GM18526 (cell line): Measurements from ENCODE around the gene SLC12A7.

Experiments
- POLR2A ChIP-seq: IDR thresholded peaks from 3 replicates; pipeline ENCODE4 v1.6.1; 2011; ENCODE audit not compliant: insufficient read length; ENCODE audit errors: extremely low read depth

Gene SLC12A7

DNA sequence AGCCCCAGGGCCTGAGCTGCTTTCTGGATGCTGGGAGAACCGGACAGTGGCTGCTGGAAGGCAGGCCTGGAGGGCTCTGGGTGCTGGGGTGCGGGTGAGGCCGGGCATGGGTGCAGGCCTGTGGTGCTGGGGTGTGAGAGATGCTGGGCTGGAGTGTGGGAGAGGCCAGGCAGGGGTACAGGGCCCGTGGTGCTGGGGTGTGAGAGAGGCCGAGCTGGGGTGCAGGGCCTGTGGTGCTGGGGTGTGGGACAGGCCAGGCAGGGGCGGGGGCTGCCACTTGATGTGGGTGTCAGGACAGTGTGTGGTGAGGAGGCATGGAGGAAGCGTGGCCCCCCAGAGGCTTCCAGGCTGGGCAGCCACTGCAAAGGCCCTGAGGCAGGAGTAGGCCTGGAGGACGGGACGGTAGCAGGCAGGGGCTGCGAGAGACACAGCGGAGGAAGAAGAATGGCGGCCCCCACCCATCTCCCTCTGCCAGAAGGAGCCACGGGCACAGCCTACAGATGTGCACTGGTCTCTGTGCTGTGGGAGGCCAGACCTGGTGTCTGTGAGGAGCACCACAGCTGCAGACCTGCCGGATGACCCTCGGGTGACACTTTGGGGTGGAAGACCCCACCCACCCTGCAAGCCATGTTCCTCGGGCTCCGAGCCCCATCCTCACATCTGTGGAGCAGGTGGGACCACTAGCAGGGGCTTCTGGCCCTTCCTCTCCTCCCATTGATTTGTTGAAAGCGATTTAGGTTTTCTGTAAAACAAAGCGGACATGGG is 94.0 kb downstream of the SLC12A7 start:
- no peak for TF ChIP-seq POLR2A

GRCh38 chr5:1017056-1017455 is 94.8 kb downstream of the SLC12A7 start:
- no peak for TF ChIP-seq POLR2A

DNA sequence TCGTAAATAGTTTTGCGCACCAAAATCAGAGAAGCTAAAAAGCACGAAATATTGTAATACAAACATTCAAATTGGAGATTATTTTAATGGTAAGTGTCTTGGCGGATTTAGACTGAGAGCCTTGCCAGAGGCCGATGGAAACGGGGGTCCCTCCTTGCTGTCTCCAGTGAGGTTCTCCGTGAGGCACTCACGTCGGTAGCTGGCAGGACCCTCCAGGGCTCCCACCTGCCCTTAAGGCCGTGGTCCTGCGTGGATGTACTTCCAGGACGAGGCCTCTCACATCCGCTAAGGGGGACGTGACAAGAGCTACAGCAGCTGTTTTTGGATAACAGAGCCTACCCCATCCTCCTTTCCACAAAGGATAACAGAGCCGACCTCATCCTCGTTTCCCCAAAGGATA is 95.4 kb downstream of the SLC12A7 start:
- TF ChIP-seq POLR2A = no peak

- TF ChIP-seq POLR2A = no peak
Measured at GRCh38 chr5:1016036-1016435, 95.8 kb downstream of the SLC12A7 start.

DNA sequence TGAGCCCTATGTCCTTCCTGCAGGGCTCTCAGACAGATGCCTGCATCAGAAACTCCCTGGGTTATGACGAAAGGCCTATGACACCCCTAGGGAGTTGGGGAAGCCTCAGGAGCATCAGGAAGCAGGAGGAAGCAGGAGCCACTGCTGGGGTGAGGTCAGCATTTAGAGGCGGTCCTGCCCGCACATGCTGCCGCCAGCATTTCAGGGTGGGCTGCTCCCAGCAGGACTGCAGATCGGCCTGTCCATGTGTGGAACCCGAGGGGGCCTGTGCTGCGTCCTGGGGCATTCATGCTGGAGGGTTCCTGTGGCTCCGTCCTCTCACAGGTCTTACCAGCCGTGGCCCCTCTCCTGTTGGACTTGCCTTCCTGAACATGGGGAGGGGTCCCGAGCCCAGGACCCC is 96.4 kb downstream of the SLC12A7 start:
- no peak for TF ChIP-seq POLR2A

DNA sequence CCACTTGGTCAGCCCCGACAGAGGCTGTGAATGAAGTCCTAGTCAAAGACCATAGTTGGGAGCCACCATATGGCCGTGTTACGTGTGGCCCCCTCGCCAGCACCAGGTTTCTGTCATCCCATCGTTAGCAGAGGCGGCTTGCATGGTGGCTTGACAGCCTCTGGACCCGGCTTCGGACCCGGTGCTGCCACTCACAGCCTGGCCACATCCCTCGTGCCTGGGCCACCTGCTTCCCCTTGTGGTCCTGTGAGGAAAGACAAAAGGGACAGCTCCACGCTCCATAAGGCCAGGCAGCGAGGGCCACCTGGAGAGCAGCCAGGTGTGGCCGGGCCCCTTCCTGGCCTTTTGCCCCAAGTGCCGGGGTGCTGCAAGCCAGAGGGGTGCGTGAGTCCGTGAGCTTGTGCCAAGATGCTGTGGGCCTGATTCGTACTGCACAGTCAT is 97.1 kb downstream of the SLC12A7 start:
- no peak for TF ChIP-seq POLR2A

DNA sequence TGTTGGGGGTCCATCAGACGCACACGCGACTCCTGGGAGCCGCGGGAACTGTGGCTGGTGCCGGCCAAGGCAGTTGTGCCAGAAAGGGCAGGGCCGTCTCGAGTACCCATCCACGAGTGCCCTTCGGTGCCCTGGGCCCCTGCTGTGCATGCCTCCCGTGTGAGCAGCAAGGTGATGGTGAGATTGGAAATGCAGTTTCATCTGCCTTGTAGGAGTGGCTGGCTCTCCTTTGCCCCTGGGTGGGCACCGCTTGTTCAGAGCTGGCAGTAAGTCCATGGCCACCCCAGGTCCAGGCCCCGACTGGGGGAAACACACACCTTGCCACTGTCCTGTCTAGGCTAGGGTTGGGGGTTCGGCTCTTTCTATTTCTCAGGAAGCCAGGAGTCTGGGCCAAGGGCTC is 97.5 kb downstream of the SLC12A7 start:
- TF ChIP-seq POLR2A = no peak

DNA sequence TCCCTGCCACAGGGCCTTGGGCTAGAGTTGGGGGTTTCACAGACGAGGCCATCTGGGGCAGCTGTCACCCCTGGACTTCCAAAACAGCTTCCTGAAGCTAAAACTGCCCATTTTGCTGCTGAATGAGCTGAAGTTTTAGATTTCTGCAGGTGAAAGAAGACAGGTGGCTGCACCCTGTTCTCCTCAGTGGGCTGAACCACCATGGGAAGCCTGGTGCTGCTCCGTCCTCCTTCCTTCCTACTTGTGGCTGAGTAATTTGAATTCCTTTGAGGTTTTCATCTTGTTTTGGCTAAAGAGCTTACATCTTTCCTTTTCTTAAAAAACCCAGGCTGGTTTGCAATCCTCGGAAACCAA is 97.9 kb downstream of the SLC12A7 start:
- TF ChIP-seq POLR2A = no peak

DNA sequence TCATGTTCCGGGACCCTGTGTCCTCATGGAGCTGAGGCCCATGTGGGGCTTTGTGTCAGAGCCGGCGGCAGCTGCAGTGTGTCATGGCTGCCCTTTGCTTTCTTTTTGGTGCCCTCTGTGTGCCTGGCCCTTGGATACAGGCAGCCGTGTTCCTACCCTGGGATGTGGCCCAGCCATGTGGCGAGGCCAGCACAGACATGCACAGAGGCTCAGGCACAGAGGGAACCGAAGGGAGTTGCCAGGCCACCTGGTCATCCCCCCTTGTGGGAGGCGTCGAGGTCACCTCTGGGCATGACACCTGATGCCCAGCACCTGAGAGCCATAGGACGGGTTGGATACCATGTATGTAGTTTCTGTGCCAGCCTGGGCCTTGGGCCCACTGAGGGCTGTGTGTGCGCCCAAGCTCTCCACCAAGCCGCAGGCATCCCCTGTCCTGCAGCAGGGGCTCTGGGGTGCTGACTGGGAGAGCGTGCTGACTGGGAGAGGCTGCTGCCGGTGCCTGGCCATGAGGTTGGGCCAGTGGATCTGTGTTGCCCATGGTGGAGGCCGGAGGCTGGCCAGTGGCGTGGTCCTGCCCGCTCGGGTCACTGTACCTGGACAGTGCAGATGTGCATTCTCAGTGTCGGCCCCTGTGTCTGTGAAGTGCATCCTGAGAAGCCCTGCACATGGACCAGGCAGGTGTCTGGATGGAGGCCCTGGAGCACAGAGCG is 98.5 kb downstream of the SLC12A7 start:
- TF ChIP-seq POLR2A = no peak

DNA sequence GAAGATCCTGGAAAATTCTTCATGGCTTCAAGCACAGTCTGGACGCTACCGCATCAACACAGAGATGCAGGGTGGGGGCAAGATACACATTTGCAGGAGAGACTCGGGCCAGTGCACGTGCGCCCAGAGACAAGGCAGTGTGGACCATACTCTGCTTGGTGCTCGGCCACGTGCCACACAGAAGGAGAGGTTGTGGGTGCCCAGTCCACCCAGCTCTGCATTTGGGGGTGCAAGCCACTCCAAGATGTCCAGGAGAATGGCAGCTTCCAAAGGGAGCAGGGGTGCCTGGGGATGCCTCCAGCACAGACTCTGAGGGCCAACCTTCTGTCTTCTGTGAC is 99.0 kb downstream of the SLC12A7 start:
- TF ChIP-seq POLR2A = no peak

DNA sequence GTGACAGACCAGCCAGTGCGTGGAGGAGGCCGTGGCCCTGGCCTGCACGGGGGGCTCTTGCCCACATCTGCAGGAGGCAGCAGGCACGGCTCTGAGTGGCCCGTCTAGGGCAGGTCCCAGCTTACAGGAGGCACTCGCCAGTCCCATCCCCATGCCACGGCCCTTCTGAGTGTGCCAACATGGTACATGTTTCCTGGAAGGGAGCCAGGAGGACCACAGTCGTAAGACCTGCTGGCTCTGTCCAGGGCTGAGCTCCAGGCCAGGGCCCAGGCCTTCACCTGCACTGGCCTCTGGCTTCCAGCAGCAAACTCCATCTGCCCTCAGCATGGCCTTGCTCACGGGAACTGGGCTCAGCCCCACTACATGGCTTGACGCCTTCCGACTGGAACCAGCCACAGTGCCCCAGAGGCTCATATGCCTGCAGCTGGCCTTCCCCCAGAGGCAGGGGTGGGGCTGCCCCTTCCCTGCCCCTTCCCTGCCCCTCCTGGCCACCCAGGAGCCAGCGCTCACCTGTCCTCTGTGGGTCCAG is 99.5 kb downstream of the SLC12A7 start:
- no peak for TF ChIP-seq POLR2A

DNA sequence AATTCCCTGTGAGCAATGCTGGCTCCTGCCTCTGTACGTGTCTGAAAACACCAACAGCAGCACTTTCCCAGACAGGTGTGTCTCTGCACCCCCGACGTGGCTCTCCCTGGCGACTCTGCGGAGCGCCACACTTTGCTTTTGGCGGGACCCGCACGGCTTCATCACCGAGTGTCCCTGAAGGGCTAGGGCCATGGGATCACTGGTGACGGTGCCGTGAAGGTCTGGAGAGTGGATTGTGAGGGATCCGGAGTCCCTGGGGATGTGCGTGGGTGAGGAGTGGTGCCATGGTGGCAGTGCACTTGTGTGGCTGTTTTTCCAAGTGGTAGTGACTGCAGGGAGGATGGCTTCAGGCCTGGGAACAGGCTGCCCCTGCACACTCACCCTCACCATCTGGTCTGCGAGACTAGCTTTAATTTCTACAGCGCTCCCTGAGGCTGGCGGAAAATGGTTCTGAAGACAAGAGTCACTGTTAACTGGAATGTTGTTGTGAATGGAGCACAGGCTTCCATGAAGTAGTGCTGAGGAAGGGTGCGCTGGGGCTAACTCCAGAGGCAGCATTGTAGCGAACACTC is 100.0 kb downstream of the SLC12A7 start:
- TF ChIP-seq POLR2A = no peak

DNA sequence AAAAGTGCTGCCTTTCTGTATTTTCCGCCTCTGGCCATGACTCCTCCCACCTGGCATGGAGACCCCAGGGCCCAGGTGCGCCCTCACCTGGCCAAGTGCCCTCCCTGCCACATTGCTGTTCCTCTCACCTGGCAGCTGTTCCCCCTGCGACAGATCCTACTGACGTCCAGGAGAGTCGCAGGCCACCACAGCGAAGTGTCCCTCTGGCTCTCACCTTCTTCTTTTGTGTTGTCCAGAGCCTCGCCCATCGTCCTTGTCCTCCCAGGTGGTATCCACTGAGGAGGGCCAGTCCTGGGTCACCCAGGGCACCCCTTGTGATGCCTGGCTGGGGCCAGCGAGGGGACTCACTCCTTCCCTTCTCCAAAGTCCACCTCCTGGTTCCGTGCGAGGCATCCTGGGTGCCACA is 100.6 kb downstream of the SLC12A7 start:
- TF ChIP-seq POLR2A = no peak

- no peak for TF ChIP-seq POLR2A
Measured at GRCh38 chr5:1010641-1011046, 101.2 kb downstream of the SLC12A7 start.

GRCh38 chr5:1010181-1010510 is 101.7 kb downstream of the SLC12A7 start:
- no peak for TF ChIP-seq POLR2A

DNA sequence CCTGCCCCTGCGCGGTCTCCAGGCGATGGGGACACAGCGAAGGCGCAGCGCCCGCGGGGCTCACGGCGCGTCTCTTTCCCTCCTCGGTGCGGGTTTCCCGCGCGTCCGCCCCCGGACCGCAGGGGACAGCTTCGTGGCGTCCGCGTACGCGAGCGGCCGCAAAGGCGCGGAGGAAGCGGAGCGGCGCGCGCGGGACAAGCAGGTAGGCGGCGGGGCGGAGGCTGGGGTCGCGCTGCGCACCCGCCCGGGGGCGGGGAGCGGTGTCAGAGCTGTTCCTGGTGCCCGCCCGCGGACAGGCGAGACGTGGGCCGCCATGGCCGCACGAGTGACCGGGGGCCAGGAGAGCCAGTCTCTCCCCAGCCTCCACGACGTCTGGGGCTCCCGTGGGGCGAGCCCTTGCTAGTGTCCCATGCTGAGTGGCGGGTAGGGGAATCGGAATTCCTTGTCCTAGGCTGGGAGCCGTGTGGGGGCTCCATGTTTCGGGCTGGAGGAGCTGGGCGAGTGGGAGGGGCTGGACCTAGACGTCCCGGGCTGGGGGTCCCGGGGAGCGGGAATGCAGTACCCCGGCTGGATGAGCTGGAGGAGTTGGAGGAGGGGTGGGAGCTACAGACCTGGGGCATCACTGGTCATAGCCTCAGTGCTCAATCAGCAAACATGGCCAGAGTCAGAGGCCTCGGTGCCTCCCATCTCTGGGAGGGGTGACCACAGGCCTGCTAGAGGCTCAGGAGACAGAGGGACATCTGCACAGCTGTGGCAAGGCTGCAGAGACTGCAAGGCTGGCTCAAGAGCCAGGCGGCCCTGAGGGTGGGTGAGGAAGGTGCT is 102.3 kb downstream of the SLC12A7 start:
- TF ChIP-seq POLR2A = no peak
